CD4-positive, alpha-beta T cell (primary cell): ENCODE results near the gene MGAT1. TPM values are rescaled to one million over a fixed set of nuclear protein-coding genes. Genes with fewer than 3 reads are reported as not detected.

Source experiments
- ATAC-seq: fragments of 200-7000 bp; cut with Tn5 transposase; one replicate; pipeline ENCODE4 v1.10.0; 2022; ENCODE audit warnings: mild to moderate bottlenecking; ENCODE audit not compliant: poor library complexity
- CTCF ChIA-PET: fragments of 350-600 bp; sonication (Branson Sonifier 250); formaldehyde crosslinking; loops from one replicate; lab custom pipeline; 2021; ENCODE audit warnings: antibody characterized with exemption, inconsistent platforms; lab: Charles Lee
- POLR2A ChIA-PET: fragments of 350-600 bp; sonication (Branson Sonifier 250); formaldehyde crosslinking; loops from one replicate; lab custom pipeline; 2021; ENCODE audit warnings: antibody characterized with exemption, inconsistent platforms; lab: Charles Lee
- DNase-seq, 14 experiments: peaks; one replicate each; pipeline ENCODE4 v3.0.0-alpha.2; 2013 to 2020; ENCODE audit warnings: mixed read lengths in 2 of 14
- H3K27ac ChIP-seq, 2 donors: one replicate each; pipeline versions ENCODE4 v1.5.1 to v1.7.0; 2013; ENCODE audit warnings: low read length in 2 of 2, low read depth in 1 of 2, mild to moderate bottlenecking in 1 of 2
- H3K27me3 ChIP-seq, 2 experiments: 1 replicate in 1 of 2; 2 replicates in 1 of 2; pipeline versions ENCODE4 v1.6.1 to v1.7.0; 2013; ENCODE audit warnings: low read length in 2 of 2, control low read depth in 1 of 2, mild to moderate bottlenecking in 1 of 2, moderate library complexity in 1 of 2; ENCODE audit not compliant: insufficient read depth in 2 of 2, control insufficient read depth in 1 of 2
- H3K36me3 ChIP-seq: one replicate; pipeline ENCODE4 v1.6.1; 2013; ENCODE audit warnings: low read length, control low read depth; ENCODE audit not compliant: insufficient read depth
- H3K4me1 ChIP-seq: one replicate; pipeline ENCODE4 v1.6.1; 2013; ENCODE audit warnings: low read length, control low read depth; ENCODE audit not compliant: insufficient read depth
- H3K4me3 ChIP-seq: one replicate; pipeline ENCODE4 v1.5.1; 2013; ENCODE audit warnings: mild to moderate bottlenecking, low read length, moderate library complexity
- H3K9me3 ChIP-seq, 2 experiments: 1 replicate in 1 of 2; 2 replicates in 1 of 2; pipeline versions ENCODE4 v1.6.1 to v1.7.0; 2013; ENCODE audit warnings: low read length in 2 of 2, mild to moderate bottlenecking in 2 of 2, control low read depth in 1 of 2, moderate library complexity in 1 of 2; ENCODE audit not compliant: control insufficient read depth in 1 of 2, insufficient read depth in 1 of 2
- H3K27ac Mint-ChIP-seq: one replicate; pipeline ENCODE4 v1.8.0; 2020; ENCODE audit warnings: mixed read lengths
- H3K27me3 Mint-ChIP-seq: one replicate; pipeline ENCODE4 v1.8.0; 2021; ENCODE audit warnings: mixed read lengths
- H3K36me3 Mint-ChIP-seq: one replicate; pipeline ENCODE4 v1.8.0; 2021; ENCODE audit warnings: low read depth, mixed read lengths
- H3K4me1 Mint-ChIP-seq: one replicate; pipeline ENCODE4 v1.8.0; 2021; ENCODE audit warnings: low read depth, mixed read lengths
- H3K4me3 Mint-ChIP-seq: one replicate; pipeline ENCODE4 v1.8.0; 2020; ENCODE audit warnings: mild to moderate bottlenecking, mixed read lengths
- H3K9me3 Mint-ChIP-seq: one replicate; pipeline ENCODE4 v1.8.0; 2020; ENCODE audit warnings: mixed read lengths
- CTCF ChIP-seq: fragments of 200-600 bp; IDR thresholded peaks from one replicate; pipeline ENCODE4 v1.8.0; 2022; ENCODE audit warnings: antibody characterized with exemption, mild to moderate bottlenecking
- intact Hi-C, 2 experiments: fragments of 100-400 bp; cut with DNase I in 1 of 2; cut with micrococcal nuclease in 1 of 2; formaldehyde crosslinking; loops; one replicate each; pipeline versions ENCODE4 v1.15.1 to v1.9.0; 2023 to 2025; cut with DNase I, micrococcal nuclease
- total RNA-seq, 174 experiments: library from RNA in 2 of 174; stranded (reverse) in 2 of 174; gene quantifications; one replicate each; pipeline ENCODE4 v1.2.3 and lab custom pipeline; 2021 to 2026

Gene MGAT1
- total RNA-seq, 2 experiments from 2014 or later, result 49.0 to 60.2 TPM

- peaks cover 22% of the 10 kb centered on the region for H3K36me3 Mint-ChIP-seq
- peak overlapping the region; percentile 87 for H3K4me3 Mint-ChIP-seq
- Histone ChIP-seq H3K9me3 (no peaks in the 10 kb centered on the region), H3K4me1 (peaks cover 53% of the 10 kb centered on the region), H3K4me3 (peak overlapping the region; percentile 80), H3K27ac (peak overlapping the region; percentile 95 to 98), H3K27me3 (no peaks in the 10 kb centered on the region), H3K36me3 (peaks cover 6% of the 10 kb centered on the region)
- TF ChIP-seq CTCF, result no peak
- ATAC-seq (no peak), DNase-seq (peak in 1 of 14 experiments; percentile 70)
- H3K4me1 Mint-ChIP-seq, result peaks cover 85% of the 10 kb centered on the region
- intact Hi-C loops, result loop anchor here (1.0 to 2.0 kb wide), 3 partner anchors 20 to 50 kb away; partner anchors contain the start of gene ZFP62 (in 1 of the 2)
- H3K27ac Mint-ChIP-seq, result peak overlapping the region; percentile 94
- CTCF ChIA-PET, result interaction anchor here (0.9 to 4.3 kb wide), 4 partner anchors 11 to 58 kb away, joined by 5 to 34 read pairs (median 8); partner anchors contain the start of gene ZFP62
- no peaks in the 10 kb centered on the region for H3K9me3 Mint-ChIP-seq
- H3K27me3 Mint-ChIP-seq, result no peaks in the 10 kb centered on the region
- POLR2A ChIA-PET, result interaction anchor here (0.6 to 19.8 kb wide), 22 partner anchors 9 to 516 kb away, joined by 3 to 612 read pairs (median 6); partner anchors contain the start of genes CNOT6, MGAT1, TRIM52 and ZFP62
These were observed 8.5 kb upstream of the MGAT1 start for GRCh38 chr5:180810959-180811622.

GRCh38 chr5:180810210-180810958 lies 7.8 kb upstream of the MGAT1 start:
- Mint-ChIP-seq H3K36me3 (peaks cover 22% of the 10 kb centered on the region), H3K9me3 (no peaks in the 10 kb centered on the region), H3K27ac (peak overlapping the region; percentile 94), H3K27me3 (no peaks in the 10 kb centered on the region), H3K4me3 (peak overlapping the region; percentile 91), H3K4me1 (peaks cover 87% of the 10 kb centered on the region)
- peak overlapping the region; percentile 95 to 98 for H3K27ac ChIP-seq
- H3K36me3 ChIP-seq, result peaks cover 6% of the 10 kb centered on the region
- H3K4me3 ChIP-seq, result peak overlapping the region; percentile 80
- DNase-seq, result peak; percentile 94 to 98 (median 97)
- intact Hi-C loops, result loop anchor here (1.0 to 2.0 kb wide), 2 partner anchors 21 to 50 kb away; partner anchors contain the start of gene ZFP62 (in 1 of the 2)
- H3K9me3 ChIP-seq, result no peaks in the 10 kb centered on the region
- ChIA-PET CTCF (interaction anchor here (0.9 to 4.3 kb wide), 3 partner anchors 10 to 59 kb away, joined by 5 to 34 read pairs (median 9); no protein-coding TSS in a partner anchor), POLR2A (interaction anchor here (0.6 to 19.8 kb wide), 24 partner anchors 8 to 515 kb away, joined by 3 to 612 read pairs (median 5); partner anchors contain the start of genes CNOT6, MGAT1, TRIM52 and ZFP62)
- ATAC-seq, result peak; percentile 76
- peaks cover 58% of the 10 kb centered on the region for H3K4me1 ChIP-seq
- H3K27me3 ChIP-seq, result no peaks in the 10 kb centered on the region
- TF ChIP-seq CTCF, result no peak
